Glutamatergic neuron (in vitro differentiated cells): ENCODE data around the gene TSEN54. TPM values are rescaled to one million over a fixed set of nuclear protein-coding genes. Genes with fewer than 3 reads are reported as not detected.

Experiments
- DNase-seq: peaks from one replicate; pipeline ENCODE4 v3.0.0; 2022
- H3K27ac Mint-ChIP-seq: one replicate; pipeline ENCODE4 v1.8.0; 2020; ENCODE audit warnings: mild to moderate bottlenecking, mixed read lengths, inconsistent platforms; ENCODE audit not compliant: unreplicated experiment
- H3K27me3 Mint-ChIP-seq: one replicate; pipeline ENCODE4 v1.8.0; 2020; ENCODE audit warnings: mild to moderate bottlenecking, moderate library complexity, mixed read lengths, inconsistent platforms; ENCODE audit not compliant: unreplicated experiment
- H3K36me3 Mint-ChIP-seq: one replicate; pipeline ENCODE4 v1.8.0; 2020; ENCODE audit warnings: mild to moderate bottlenecking, mixed read lengths, inconsistent platforms; ENCODE audit not compliant: unreplicated experiment
- H3K4me1 Mint-ChIP-seq: one replicate; pipeline ENCODE4 v1.8.0; 2020; ENCODE audit warnings: mild to moderate bottlenecking, low read depth, mixed read lengths, inconsistent platforms; ENCODE audit not compliant: unreplicated experiment
- H3K4me3 Mint-ChIP-seq: one replicate; pipeline ENCODE4 v1.8.0; 2020; ENCODE audit warnings: mild to moderate bottlenecking, mixed read lengths, inconsistent platforms; ENCODE audit not compliant: unreplicated experiment
- H3K9me3 Mint-ChIP-seq: one replicate; pipeline ENCODE4 v1.8.0; 2020; ENCODE audit warnings: mild to moderate bottlenecking, moderate library complexity, mixed read lengths, inconsistent platforms; ENCODE audit not compliant: unreplicated experiment
- total RNA-seq: library from RNA; stranded (reverse); fragmentation: NEBNext Ultra II Directional; extraction: Animal tissue kit (Norgen Biotek cat#: 25700); gene quantifications from one replicate; pipeline ENCODE4 v1.2.1, GENCODE V29; 2021; ENCODE audit not compliant: unreplicated experiment
- TF ChIP-seq, protein P1 (sequence below): fragments of 200-600 bp; sonication (generic); IDR thresholded peaks from one replicate; pipeline ENCODE4 v1.5.0; 2021; ENCODE audit not compliant: partially characterized antibody, unreplicated experiment

TSEN54 gene
- total RNA-seq, 1 donor from 2014 or later: 26.6 TPM

DNA sequence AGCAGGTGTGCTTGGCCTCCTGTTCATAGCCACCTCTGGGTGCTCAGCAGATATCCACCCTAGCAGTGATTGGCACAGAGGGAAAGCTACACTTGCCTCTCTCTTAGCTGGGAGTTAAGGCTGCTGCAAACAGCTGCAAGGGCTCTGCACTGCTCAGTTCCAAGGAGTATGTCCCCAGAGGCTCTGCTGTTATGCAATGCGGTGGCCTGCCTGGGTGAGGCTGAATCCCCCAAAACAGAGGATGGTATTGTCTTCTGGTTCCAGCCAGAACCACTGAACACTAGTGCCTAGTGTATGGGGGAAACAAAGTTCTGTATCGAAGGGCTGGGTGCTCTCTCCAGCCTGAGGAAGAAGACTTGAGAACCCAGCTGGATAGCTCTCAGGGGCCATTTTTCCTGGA, 43.1 kb upstream of the TSEN54 start:
- no peak for DNase-seq
- H3K36me3 Mint-ChIP-seq: no peaks in the 10 kb centered on the region
- peaks cover 4% of the 10 kb centered on the region for H3K9me3 Mint-ChIP-seq
- peaks cover 12% of the 10 kb centered on the region for H3K4me1 Mint-ChIP-seq
- no peak overlapping the region for H3K27ac Mint-ChIP-seq
- TF ChIP-seq, protein P1, sequence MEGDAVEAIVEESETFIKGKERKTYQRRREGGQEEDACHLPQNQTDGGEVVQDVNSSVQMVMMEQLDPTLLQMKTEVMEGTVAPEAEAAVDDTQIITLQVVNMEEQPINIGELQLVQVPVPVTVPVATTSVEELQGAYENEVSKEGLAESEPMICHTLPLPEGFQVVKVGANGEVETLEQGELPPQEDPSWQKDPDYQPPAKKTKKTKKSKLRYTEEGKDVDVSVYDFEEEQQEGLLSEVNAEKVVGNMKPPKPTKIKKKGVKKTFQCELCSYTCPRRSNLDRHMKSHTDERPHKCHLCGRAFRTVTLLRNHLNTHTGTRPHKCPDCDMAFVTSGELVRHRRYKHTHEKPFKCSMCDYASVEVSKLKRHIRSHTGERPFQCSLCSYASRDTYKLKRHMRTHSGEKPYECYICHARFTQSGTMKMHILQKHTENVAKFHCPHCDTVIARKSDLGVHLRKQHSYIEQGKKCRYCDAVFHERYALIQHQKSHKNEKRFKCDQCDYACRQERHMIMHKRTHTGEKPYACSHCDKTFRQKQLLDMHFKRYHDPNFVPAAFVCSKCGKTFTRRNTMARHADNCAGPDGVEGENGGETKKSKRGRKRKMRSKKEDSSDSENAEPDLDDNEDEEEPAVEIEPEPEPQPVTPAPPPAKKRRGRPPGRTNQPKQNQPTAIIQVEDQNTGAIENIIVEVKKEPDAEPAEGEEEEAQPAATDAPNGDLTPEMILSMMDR: no peak
- no peak overlapping the region for H3K4me3 Mint-ChIP-seq
- peaks cover 3% of the 10 kb centered on the region for H3K27me3 Mint-ChIP-seq

DNA sequence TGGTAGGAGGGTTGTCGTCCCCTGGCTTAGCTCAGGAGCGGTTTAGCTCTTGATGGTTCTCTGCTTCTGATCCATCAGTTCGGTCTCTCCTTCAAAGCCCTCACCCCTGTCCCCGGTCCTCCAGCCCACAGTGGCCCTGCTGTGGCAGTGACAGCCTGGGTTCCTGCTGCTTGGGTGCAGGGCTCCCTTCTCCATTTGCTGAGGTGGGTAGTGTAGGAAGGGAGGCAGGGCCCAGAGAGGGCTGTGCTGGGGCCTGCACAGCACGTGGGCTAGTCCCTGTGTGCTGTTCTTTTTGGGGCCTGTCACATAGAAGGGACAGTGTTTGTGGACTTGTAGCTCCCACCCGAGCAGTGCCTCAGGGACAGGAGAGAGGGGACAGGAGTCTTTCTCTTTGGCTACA, 41.6 kb upstream of the TSEN54 start:
- no peaks in the 10 kb centered on the region for H3K36me3 Mint-ChIP-seq
- TF ChIP-seq, protein P1: no peak
- no peak for DNase-seq
- H3K27ac Mint-ChIP-seq: no peak overlapping the region
- no peak overlapping the region for H3K4me3 Mint-ChIP-seq
- H3K9me3 Mint-ChIP-seq: peaks cover 2% of the 10 kb centered on the region
- peaks cover 11% of the 10 kb centered on the region for H3K4me1 Mint-ChIP-seq
- H3K27me3 Mint-ChIP-seq: peaks cover 3% of the 10 kb centered on the region

DNA sequence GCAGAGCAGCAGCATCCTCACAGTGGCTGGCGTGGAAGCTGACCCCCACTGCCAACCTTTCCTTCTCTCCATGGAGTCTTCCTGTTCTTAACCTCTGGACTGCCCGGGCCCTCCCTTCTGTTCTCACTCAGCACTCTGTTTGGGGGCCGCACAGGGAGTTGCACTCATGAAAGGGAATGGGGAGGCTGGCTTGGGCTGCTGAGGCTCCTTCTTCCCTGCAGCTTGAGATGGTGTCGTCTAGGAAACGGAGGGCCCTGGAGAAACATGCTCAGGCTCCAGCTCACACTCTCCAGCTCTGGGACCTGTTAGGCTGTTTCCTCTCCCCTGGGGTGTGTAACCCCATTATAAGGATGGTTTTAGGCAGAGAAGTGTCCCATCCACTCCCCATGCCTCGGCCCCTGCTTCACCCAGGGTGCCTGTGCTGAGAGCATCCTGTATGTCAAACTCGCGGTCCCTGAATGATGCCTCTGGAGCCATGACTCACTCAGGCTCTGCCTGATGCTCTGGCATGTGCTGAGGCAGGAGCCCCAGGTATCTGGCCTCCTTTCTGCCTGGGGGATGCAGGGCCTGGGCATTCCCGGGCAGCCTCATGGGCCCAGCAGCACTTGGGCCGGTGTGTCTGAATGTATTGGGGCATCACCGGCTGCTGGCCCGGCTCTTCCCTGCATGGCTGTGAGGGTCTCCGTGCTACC, 41.0 kb upstream of the TSEN54 start:
- Mint-ChIP-seq H3K9me3 (peaks cover 4% of the 10 kb centered on the region), H3K27ac (no peak overlapping the region), H3K4me3 (no peak overlapping the region), H3K4me1 (peaks cover 14% of the 10 kb centered on the region), H3K27me3 (peaks cover 4% of the 10 kb centered on the region), H3K36me3 (no peaks in the 10 kb centered on the region)
- DNase-seq: no peak
- TF ChIP-seq, protein P1: no peak

DNA sequence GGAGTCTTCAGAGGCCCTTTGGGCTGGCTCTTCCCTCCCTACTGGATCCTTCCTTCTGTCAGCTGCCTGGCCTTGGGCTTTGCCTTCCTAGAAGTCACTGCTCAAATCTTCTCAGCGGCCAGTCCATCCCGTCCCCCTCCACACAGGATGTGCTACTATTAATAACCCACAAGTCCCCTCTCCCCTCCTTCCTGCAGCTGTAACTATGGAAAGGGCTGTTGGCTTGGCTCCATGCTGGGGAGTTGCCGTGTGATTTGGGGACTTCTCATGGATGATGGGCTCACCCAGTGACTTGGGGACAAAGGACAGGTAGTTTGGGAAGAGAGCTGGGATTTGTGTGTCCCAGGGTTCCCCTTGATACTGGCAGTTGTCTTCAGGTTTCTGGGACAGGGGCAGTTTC, 40.5 kb upstream of the TSEN54 start:
- Mint-ChIP-seq H3K36me3 (no peaks in the 10 kb centered on the region), H3K27me3 (peaks cover 8% of the 10 kb centered on the region), H3K4me3 (no peak overlapping the region), H3K9me3 (peaks cover 4% of the 10 kb centered on the region), H3K4me1 (peaks cover 18% of the 10 kb centered on the region), H3K27ac (no peak overlapping the region)
- DNase-seq: no peak
- TF ChIP-seq, protein P1: no peak

DNA sequence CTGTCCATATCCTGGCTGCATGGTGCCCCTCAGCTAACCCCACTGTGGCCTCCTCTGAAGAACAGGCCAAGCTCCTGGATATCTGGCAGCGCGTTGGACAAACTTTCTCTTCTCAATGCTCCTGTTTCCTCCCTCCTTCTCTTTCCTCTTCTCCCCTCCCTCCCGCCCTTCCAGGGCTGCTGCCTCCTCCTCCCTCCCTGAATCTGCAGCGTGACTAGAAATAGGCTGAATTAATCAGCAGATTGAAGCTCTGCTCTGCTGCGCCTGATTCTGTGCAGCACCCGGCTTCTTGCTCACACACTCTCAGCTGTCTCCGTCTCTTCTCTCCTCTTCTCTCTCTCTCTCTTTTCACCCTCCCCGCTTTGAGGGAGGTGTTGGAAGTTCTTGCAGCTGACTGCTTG, 40.1 kb upstream of the TSEN54 start:
- no peak for DNase-seq
- H3K27me3 Mint-ChIP-seq: peaks cover 8% of the 10 kb centered on the region

More for the DNA sequence above, 40.1 kb upstream of the TSEN54 start:
- H3K27ac Mint-ChIP-seq: no peak overlapping the region
- TF ChIP-seq, protein P1: no peak
- H3K4me1 Mint-ChIP-seq: peaks cover 21% of the 10 kb centered on the region
- H3K9me3 Mint-ChIP-seq: peaks cover 4% of the 10 kb centered on the region
- H3K4me3 Mint-ChIP-seq: peak overlapping the region; percentile 16
- H3K36me3 Mint-ChIP-seq: no peaks in the 10 kb centered on the region
